ENCODE results near the gene PPP1R9A.
"Not testable (repeated sequence)": the region's sequence is repeated elsewhere in the genome, so short reads cannot be mapped to it uniquely, and the experiment has no call there.

The PPP1R9A gene

DNA sequence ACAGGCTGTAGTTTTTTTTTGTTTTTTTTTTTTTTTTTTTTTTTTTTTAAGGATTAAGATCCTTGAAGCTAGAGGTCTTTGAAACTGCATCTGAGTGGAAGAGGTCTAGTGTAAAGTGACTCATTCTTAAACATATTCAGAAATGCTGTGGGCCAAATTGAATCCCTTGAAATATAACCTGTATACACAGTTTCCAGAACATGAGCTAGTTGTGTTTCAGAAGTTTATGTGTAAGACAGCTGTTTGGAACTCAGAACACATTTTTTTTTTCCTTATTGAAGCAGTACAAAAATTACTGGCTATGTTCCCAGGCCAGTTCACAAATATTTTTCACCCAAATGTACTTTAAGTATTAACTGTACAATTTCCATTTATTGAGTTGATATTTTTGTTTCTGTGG lies 67.9 kb downstream of the PPP1R9A start:
- peak; percentile 23 for DNase-seq (ENCODE audit: low spot score)

DNA sequence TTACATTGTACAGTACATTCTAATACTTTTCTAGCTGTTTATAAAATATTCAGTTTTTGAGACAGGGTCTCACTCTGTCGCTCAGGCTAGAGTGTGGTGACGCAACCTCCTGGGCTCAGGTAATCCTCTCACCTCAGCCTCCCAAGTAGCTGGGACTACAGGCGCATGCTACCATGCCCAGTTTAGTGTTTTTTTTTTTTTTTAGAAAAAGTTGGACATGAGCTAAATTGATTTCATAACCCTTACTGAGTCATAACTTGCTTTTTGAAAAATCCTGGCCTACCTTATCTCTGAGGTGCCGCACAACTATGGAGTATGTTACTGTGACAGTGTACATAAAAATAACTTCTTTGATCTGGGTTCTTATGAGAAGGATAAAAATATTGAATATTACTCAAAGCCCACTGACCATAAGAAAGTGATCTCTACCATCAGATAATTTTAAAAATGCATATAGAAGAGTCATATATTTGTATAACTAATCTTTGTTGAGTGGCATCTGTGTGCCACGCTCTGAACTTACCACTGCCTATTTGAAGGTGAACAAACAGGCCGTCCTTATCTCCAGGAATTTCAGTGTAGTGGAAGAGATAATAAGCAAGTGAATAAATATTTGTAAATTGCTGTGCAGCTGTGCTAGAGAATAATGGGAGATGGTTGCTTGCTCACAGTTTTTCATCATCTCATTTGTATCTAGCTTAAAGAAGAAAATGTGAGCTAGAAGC lies 73.2 kb downstream of the PPP1R9A start:
- no peak for DNase-seq (ENCODE audit: low spot score)

DNA sequence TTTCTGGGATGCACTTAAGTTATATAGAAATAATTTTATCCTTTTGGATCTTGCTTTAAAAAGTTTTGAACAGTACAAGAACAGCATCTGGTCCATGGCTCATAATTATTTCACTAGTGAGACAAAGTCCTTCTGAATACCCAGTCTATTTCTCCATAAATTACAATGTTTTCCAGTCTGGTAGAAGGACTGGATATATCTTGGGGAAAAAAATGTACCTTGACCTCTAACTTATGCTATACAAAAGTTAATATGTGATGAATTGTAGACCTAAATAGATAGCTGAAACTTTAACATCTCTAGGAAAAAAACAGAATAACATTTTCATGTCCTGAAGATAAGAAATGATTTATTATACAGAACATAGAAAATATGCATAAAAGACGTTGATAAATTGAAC lies 88.5 kb downstream of the PPP1R9A start:
- DNase-seq (ENCODE audit: low spot score), result no peak

DNA sequence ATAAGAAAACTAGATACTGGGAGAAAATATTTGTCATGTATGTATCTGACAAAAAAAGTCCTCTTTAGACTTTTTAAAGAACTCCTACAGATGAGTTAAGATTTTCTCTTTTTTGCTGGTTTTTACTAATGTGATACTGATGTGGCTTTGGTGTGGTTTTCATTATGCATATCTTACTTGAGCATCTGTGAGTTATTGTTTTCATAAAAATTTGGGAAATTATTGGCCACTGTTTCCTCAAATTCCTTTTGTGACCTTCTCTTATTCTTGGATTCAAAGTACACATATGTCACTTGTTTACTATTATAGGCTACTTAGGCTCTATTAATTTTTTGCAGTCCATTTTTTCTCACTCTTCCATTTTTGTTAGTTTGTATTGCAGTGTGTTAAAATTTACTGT lies 89.0 kb downstream of the PPP1R9A start:
- DNase-seq (ENCODE audit: low spot score), result peak; percentile 8

DNA sequence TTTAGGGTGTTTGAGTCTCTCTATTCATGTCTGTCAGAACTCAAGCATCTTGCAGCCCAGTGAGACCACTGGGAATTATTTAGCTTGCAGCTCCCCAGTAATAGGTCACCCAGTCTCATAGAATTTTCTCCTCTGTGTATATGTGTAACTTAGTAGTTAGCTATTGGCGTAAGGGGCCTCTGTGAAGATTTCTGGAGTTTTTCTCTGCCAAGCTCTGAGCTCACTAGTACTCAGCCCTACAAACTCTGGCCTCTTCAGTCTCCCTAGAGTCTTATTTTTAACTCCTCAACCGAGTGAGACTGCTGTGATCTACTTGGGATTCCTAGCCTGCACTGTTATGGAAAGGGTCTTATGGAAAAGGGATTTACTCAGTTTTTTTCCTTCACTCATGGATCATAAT lies 90.2 kb downstream of the PPP1R9A start:
- no peak for DNase-seq (ENCODE audit: low spot score)

DNA sequence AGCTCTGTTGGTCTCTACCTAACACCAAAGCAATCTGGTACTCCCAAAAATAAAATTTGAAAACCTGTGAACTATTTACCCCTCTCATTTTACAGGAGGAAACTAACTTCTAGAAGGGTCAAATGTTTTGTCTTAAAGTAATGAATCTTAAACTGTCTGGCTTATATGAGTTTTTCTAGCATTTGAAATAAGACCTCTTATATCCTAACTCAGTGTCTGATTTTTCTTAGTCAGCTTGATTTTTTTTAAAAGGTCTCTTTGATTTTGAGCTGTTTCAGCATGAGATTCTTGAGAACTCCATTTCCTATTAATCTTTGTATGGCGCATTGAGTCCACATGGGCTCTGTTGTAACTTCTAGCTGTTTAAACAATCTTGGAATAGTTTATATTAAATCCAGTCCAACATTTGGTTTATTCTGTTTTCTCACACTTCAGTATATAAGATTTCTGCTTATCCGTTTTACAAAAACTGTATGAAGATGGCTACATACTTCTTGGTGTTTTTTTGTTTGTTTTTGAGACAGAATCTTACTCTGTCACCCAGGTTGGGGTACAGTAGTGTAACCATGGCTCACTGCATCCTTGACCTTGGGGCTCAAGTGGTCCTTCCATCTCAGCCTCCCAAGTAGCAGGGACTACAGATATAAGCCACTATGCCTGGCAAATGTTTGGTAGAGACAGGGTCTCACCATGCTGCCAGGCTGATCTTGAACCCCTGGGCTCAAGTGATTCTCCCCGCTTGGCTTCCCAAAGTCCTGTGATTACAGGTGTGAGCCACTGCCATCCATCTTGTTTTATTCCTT lies 91.1 kb downstream of the PPP1R9A start:
- DNase-seq (ENCODE audit: low spot score), result no peak

DNA sequence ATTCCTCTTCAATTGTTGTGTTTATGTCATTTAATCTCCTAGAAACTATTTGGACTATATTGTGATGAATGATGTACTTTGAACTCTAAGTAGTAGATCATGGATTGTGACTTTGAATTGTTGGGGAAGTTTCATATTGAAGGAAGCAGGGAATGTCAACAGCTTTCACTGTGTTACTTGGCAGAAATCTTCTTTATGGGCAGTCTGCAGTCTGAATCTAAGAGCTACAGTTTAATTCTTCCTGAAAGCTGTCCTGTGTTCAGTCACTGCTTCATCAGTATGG lies 91.6 kb downstream of the PPP1R9A start:
- no peak for DNase-seq (ENCODE audit: low spot score)

DNA sequence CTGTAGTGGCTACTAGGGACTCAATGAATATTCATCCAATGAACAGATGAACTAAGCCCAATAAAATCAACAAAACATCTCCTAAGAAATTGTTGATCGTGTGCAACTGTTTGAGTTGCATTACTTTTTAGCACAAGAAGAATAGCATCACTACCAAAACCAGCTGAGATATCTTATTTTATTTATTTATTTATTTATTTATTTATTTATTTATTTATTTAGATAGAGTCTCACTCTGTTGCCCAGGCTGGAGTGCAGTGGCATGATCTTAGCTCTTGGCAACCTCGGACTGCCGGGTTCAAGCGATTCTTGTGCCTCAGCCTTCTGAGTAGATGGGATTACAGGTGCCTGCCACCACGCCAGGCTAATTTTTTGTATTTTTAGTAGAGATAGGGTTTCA lies 92.2 kb downstream of the PPP1R9A start:
- DNase-seq (ENCODE audit: low spot score), result not testable (repeated sequence)

DNA sequence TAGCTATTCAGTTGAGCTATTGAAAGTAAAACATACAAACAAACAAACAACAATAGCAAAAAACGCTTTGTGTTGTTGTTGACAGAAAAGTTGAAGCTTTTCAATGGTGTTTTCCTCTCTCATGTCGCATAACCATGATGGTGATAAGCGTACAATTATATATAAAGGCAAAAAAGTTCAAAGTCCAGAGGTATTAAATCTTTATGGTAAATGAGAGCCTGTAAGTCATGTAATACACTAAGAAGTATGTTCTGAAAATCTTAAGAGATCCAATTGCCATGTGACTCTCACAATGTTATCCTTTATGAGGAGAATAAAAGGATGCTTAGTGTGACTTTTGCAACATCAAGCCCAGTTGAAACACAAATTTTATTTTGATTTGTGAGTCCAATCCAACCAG lies 93.9 kb downstream of the PPP1R9A start:
- no peak for DNase-seq (ENCODE audit: low spot score)

DNA sequence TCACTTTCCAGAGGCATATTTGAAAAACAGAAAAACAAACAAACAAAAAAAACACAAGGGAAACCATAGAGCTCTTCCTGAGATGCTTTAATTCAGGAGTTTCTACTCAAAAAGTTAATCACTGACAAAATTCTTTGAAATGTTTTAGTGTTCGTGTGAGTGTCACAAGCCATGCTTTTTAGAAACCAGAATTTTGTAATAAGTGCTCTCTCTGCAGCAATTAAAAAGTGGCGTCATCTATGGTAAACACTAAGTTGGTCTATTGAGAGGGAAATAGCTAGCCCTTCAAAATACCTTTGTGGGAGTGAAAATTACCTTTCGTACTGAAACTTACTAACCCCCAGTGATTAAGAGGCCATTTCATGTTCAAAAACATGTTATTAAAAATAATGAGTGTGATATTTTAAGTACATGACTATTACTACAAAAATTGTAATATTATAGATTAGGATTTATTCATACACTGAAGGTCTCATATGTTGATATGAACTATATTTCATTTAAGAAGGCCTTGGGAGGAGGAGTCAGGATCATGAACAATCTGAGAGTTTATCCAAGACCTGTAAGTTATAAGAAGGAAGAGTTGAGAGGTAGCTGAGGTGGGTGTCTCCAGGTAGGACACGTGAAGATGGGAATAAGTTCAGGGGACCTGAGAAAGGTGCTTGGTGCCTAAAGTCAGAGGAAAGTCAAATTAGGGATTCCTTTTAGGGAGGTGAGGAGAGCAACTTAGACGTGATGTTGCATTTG lies 94.6 kb downstream of the PPP1R9A start:
- no peak for DNase-seq (ENCODE audit: low spot score)

DNA sequence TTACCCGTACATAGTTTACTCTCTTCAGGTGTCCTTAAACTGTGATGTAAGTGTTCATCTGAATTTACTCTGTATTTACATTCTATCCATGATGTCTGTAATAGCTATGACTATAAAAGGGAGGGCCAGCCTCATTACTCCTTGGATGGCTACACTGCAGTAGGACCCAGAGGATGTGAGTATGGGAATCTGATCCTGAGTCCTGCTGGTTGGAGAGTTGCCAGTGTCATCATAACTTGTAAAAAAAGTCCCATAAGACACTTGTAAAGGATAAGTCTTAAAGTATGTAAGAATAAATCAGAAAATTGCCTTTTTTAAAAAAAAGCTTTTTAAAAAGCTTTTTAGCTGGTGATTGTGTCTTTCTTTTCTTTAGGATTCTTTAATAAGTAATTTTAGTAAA lies 95.4 kb downstream of the PPP1R9A start:
- DNase-seq (ENCODE audit: low spot score), result no peak

DNA sequence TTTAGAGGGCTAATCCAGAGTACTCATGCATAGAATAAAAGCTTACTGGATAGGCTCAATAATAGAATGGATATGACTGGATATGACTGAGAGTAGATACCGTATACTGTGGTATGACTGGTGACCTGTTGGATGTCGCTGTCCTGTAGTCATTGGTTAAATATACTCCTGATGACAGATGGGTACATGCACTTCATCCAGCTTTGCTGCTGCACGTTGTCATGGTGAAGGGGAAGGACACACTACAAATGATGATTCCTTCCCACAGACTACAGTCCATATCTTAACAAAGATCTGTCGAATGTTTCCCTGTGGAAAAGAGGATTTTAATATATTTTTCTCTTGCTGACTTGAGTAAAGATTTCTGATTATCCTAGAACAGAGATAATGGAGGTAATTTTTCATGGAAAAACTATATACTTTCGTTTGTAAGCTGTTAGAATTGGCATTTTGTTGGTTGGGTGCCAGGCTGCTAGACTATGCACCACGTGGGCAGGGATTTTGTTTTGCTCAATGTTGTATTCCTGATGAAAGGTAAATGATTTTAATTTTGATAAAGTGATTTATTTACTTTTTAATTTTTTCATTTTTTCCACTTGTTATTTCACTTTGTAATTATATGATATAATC lies 97.3 kb downstream of the PPP1R9A start:
- DNase-seq (ENCODE audit: low spot score), result no peak

DNA sequence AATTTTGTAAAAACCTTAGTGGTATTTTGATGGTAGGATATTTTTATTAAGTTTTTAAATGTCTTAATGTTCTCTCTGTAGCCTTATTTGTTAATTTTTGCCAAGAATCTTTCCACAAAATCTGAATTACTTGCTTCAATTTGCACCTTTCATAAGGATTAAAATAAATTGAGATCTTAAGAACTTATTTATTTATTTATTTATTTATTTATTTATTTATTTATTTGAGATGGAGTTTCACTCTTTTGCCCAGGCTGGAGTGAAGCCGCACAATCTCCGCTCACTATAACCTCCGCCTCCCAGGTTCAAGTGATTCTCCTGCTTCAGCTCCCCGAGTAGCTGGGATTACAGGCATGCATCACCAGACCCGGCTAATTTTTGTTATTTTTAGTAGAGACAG lies 98.6 kb downstream of the PPP1R9A start:
- DNase-seq (ENCODE audit: low spot score), result no peak

DNA sequence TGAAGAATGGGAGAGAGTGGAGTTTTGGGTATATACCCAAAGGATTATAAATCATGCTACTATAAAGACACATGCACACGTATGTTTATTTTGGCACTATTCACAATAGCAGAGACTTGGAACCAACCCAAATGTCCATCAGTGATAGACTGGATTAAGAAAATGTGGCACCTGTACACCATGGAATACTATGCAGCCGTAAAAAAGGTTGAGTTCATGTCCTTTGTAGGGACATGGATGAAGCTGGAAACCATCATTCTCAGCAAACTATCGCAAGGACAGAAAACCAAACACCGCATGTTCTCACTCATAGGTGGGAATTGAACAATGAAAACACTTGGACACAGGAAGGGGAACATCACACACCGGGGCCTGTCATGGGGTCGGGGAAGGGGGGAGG lies 101.4 kb downstream of the PPP1R9A start:
- DNase-seq (ENCODE audit: low spot score), result not testable (repeated sequence)

DNA sequence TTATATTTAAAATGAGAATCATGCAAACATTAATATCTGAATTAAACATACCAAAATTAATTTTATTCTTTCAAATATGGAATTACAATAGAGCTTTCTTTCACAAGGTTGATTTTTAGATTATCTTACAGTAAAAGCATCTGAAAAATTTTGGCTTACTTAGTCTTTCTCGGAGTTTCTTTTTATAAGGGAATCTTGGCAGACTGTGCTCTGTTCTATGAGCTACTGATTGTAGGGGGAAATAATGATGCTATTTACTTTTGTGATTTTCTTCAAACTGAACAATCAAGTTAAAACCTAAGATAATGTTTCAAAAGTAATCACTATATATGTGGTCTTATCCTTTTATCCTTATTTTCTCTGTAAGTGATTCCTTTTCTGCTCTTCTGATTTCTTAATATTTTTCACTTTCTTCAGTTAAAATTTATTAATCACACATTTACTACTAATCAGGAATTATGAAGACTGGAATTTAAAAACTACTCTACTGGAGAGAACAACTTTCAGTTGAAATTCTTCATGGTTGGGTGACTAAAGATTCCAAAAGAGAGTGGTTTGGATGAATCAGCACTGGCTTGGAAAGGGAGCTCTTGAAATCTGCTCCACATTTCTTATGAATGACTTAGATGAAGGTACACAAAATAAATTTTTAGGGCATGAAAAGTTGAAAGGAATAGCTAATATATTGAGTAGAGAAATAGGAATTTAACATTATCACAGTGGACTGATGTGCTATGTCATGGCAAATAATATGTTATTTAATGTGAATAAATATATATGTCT lies 103.9 kb downstream of the PPP1R9A start:
- DNase-seq (ENCODE audit: low spot score), result peak; percentile 74

DNA sequence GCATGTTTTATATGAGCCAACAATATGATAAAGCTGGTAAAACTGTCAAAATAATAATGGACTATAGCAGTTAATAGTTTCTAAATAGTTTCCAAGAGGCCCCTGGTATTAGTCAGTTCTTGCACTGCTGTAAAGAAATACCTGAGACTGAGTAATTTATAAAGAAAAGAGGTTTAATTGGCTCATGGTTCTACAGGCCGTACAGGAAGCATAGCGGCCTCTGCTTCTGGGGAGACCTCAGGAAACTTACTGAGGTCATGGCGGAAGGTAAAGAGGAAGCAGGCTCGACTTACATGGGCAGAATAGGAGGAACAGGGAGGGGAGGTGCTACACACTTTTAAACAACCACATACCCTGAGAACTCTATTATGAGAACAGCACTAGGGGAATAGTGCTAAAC lies 104.6 kb downstream of the PPP1R9A start:
- no peak for DNase-seq (ENCODE audit: low spot score)

DNA sequence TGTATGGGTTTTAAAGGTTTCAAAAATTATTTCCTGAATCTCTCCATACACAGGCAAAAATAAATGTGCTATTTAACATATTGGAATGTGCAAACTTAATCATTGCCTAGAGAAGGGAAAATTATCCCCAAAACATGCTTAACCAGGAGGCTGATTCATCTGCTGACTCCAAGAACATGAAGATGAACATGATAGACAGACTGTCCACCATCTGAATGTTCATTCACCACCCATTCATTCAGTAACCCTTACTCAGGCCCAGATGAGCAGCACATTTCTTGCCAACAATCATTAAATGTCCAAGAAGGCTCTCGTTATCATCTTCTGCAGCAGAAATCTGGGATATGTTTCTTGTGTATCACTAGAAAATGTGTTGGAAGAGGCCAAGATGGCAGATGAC lies 110.6 kb downstream of the PPP1R9A start:
- peak; percentile 5 for DNase-seq (ENCODE audit: low spot score)

DNA sequence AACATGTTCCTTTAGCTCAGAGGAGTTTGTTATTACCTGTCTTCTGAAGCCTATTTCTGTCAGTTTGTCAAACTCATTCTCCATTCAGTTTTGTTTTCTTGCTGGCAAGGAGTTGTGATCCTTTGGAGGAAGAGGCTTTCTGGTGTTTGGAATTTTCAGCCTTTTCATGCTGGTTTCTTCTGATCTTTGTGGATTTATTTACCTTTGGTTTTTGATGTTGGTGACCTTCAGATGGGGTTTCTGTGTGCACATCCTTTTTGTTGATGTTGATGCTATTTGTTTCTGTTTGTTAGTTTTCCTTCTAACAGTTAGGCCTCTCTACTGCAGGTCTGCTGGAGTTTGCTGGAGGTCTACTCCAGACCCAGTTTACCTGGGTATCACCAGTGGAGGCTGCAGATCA lies 118.6 kb downstream of the PPP1R9A start:
- no peak for DNase-seq (ENCODE audit: low spot score)

DNA sequence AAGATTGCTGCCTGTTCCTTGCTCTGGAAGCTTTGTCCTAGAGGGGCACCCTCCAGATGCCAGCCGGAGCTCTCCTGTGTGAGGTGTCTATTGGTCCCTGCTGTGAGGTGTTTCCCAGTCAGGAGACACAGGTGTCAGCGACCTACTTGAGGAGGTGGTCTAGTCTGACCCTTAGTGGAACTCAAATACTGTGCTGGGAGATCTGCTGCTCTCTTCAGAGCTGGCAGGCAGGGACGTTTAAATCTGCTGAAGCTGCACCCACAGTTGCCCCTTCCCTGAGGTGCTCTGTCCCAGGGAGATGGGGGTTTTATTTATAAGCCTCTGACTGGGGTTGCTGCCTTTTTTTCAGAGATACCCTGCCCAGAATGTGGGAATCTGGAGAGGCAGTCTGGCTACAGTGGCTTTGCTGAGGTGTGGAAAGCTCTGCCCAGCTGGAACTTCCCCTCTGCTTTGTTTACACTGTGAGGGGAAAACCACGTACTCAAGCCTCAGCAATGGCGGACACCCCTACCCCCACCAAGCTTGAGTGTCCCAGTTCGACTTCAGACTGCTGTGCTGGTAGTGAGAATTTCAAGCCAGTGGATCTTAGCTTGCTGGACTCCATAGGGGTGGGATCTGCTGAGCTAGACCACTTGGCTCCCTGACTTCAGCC lies 119.2 kb downstream of the PPP1R9A start:
- DNase-seq (ENCODE audit: low spot score), result no peak

DNA sequence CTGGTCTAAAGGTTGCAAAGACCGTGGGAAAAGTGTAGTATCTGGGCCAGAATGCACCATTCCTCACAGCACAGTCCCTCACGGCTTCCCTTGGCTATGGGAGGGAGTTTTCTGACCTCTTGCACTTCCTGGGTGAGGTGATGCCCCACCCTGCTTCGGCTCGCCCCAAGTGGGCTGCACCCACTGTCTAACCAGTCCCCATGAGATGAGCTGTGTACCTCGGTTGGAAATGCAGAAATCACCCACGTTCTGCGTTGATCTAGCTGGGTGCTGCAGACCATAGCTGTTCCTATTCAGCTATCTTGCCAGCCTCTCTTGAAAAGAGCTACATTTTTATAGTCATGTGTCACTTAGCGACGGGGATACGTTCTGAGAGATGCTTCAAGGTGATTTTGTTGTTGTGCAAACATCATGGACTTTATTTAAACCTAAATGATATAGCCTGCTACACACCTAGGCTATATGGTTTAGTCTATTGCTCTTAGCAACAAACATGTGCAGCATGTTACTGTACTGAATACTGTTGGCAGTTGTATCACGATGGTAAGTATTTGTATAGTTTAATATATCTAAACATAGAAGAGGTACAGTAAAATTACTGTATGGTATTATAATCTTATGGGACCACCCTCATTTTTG lies 120.0 kb downstream of the PPP1R9A start:
- DNase-seq (ENCODE audit: low spot score), result no peak

DNA sequence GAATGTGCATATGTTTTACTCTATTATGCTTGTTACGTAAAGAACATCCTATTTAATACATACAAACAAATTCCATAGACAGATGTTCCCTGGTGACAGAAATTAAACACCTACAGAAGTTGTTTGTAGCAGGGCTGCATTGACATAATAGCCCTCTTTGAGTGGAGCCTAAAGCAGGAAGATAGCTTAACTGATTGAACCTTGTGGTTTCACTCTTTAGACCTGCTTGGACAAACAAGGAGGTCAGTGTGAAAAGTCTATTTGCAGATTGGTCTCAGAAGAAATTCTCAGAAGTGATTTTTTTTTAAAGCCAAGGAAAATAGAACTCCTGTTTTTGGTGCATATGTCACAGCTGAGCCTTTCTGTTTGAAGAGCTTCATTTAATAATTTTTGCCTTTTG lies 121.3 kb downstream of the PPP1R9A start:
- DNase-seq (ENCODE audit: low spot score), result no peak
